22Rv1 (cell line): ENCODE data around the gene C20orf144.

ENCODE experiments used
- H3K27ac ChIP-seq: fragments of 450-650 bp; 2 replicates; pipeline ENCODE4 v1.5.1; 2017
- ZFX ChIP-seq: fragments of 450-650 bp; IDR thresholded peaks from 2 replicates; pipeline ENCODE4 v1.6.1; 2017; ENCODE audit warnings: antibody characterized with exemption, borderline replicate concordance
- TF ChIP-seq, protein P1 (sequence below): fragments of 450-650 bp; IDR thresholded peaks from 2 replicates; pipeline ENCODE4 v1.5.1; 2017; ENCODE audit warnings: mild to moderate bottlenecking

C20orf144 gene

DNA sequence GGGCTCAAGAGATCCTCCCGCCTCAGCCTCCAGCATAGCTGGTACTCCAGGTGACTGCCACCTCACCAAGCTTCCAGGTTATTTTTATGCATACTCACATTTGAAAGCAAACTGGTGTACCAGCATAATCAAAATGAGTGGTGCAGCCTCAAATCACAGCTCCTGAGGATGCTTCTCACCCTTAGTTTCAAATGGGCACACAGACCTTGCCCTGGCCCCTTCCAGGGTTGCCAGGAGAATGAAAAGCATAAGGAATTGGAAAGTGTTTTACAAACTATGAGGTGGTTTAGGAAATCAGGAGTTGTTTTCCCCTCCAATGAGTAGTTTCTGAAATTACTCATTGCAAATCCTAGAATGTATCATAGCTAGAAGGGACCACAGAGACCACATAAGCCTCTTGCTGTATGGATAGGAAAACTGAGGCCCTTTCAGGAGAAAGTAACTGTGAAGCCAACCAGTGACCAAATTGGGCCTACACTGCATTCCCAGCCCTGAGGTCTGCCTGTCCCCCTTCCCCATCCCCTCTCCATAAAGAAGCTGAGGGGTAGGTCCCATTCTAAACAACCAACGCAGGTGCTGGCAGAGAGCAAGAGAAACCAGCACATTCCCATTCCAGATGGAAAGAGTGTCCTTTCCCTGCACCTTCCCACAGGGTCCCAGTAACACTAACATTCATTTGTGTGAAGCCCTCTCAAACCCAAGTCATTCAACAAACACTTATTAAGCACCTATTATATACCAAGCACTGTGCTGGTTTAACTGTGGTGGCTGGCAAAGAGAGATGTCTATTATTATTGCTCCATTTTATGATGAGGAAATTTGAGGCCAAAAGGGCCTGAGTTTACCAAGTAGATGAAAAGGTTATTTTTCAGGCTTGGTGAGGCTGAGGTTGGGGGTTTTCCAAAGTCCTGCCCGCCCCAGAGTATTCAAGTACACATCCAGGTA is 26.1 kb downstream of the C20orf144 start:
- TF ChIP-seq ZFX: no peak
- TF ChIP-seq, protein P1, sequence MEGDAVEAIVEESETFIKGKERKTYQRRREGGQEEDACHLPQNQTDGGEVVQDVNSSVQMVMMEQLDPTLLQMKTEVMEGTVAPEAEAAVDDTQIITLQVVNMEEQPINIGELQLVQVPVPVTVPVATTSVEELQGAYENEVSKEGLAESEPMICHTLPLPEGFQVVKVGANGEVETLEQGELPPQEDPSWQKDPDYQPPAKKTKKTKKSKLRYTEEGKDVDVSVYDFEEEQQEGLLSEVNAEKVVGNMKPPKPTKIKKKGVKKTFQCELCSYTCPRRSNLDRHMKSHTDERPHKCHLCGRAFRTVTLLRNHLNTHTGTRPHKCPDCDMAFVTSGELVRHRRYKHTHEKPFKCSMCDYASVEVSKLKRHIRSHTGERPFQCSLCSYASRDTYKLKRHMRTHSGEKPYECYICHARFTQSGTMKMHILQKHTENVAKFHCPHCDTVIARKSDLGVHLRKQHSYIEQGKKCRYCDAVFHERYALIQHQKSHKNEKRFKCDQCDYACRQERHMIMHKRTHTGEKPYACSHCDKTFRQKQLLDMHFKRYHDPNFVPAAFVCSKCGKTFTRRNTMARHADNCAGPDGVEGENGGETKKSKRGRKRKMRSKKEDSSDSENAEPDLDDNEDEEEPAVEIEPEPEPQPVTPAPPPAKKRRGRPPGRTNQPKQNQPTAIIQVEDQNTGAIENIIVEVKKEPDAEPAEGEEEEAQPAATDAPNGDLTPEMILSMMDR: no peak
- H3K27ac ChIP-seq: no peak overlapping the region

- H3K27ac ChIP-seq: no peak overlapping the region
- TF ChIP-seq, protein P1: no peak
- TF ChIP-seq ZFX: no peak
These were observed 26.9 kb downstream of the C20orf144 start for GRCh38 chr20:33688938-33689424.

- H3K27ac ChIP-seq: no peak overlapping the region
- TF ChIP-seq, protein P1: no peak
These were observed 27.4 kb downstream of the C20orf144 start for GRCh38 chr20:33689493-33689892.

DNA sequence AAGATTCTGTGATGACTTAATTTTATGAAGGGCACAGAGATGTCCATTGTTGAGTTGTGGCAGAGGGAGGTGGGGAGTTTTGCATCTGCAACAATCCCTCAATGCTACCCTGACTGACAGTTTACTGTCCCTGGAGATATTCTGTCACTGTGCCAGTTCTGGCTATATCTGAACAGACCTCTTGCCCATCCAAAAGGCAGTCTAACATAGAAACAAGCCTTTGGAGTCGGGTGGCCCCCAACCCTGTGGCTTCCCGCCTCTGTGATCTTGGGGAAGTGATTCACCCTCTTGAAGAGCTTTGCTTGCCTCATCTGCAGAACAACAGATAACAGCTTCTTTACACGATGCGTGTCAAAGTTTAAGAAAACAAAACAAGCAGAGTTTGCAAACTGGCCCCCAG is 27.8 kb downstream of the C20orf144 start:
- no peak for TF ChIP-seq ZFX
- H3K27ac ChIP-seq: no peak overlapping the region

- TF ChIP-seq, protein P1: no peak
- TF ChIP-seq ZFX: no peak
- H3K27ac ChIP-seq: no peak overlapping the region
These were observed 31.2 kb downstream of the C20orf144 start for GRCh38 chr20:33693289-33693688.

DNA sequence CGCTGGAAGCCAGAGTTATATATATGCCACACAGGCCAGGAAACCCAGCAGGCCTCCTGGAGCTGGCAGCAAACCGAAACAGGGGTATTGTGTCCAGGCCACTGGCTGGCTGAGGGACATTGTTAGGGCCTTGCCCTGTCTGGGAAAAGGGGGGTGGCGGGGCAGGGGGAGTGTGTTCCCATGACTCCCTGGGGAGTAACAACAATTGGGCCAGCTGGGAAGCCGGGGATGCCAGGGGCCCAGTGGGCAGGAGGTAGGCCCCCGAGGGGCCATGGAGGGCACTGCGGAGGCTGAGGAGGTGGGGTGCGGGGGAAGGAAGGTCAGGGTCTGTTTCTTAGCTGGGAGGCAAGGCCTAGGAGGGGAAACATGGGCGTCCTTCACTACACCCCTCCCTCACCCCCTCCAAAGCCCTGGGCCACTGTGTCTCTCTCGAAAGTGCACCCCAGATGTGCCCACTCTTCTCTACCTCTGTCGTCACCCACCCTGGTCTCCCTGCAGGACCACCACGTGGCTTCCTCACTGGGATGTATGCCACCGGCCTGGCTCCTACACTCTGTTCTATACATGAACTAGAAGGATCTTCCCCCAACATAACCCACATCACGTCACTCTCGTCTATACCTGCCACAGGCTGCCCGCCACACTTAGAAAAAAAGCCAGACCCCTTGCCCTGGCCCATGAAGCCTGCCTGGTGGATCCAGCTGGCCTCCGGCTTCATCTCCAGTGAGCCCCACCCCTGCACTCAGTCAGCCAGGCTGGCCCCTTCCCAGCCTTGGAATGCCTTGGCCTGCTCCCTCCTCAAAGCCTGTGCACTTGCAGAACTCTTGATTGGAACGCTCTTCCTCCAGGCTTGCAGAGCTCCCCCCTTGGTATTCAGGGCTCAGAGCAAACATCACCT is 31.9 kb downstream of the C20orf144 start:
- no peak overlapping the region for H3K27ac ChIP-seq
- TF ChIP-seq, protein P1: no peak
- no peak for TF ChIP-seq ZFX

- TF ChIP-seq ZFX: no peak
- TF ChIP-seq, protein P1: no peak
- no peak overlapping the region for H3K27ac ChIP-seq
These were observed 32.5 kb downstream of the C20orf144 start for GRCh38 chr20:33694639-33695012.
